Epithelial cell of esophagus (primary cell): ENCODE measurements around the gene CELF4.
A peak's percentile ranks its signal among the peaks of the same experiment; 100 is the strongest.

ENCODE experiments used
- DNase-seq: peaks from one replicate; pipeline ENCODE4 v3.0.0; 2010; ENCODE audit warnings: low read depth
- H3K4me3 ChIP-seq: 2 replicates; pipeline ENCODE4 v1.5.1; 2011; ENCODE audit warnings: mild to moderate bottlenecking, low read length, control low read depth
- CTCF ChIP-seq: IDR thresholded peaks from 2 replicates; pipeline ENCODE4 v1.5.1; 2011; ENCODE audit warnings: low read depth, mild to moderate bottlenecking, low read length, control low read depth, inconsistent platforms; ENCODE audit not compliant: insufficient read depth; ENCODE audit errors: missing control alignments

The CELF4 gene

DNA sequence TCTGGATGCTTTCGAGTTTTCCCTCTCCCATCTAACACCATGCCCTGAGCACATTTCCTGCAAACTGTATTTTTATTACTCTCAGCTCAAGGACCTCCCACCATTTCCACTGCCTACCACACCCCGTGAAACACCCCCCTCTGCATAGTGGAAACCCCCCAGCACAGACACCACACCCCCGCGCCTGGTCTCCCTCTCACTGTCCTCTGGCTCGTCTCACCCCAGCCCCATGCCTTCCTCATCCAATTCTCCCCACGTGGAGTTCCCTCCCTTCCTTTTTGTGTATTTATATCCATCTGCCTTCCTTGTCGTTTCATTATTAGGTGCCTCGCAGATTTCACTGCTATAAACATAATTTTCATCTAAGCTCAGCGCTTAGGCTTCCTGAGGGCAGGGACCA, 307.5 kb downstream of the CELF4 start:
- no peak for TF ChIP-seq CTCF
- H3K4me3 ChIP-seq: no peak overlapping the region
- DNase-seq: no peak

DNA sequence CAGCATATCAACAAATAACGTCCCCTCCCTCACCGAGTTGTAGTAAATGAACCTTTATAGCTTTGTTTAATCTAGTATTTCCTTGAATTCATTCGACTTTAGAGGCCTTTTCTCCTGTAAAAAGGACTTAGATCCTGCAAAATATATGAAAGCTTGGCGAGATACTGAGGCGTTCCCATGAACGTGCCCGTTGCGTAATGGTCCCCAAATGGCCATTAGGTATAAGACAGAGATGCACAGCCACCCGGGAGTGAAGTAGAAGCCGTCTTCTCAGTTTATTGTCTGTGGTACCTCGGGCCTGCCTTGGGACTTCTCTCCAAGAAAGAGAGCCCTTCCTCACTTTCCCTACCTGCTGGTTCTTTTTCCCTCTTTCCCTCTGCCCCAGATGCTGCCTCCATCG, 310.6 kb downstream of the CELF4 start:
- no peak for DNase-seq
- H3K4me3 ChIP-seq: no peak overlapping the region
- TF ChIP-seq CTCF: no peak

GRCh38 chr18:37254236-37254754, 311.3 kb downstream of the CELF4 start:
- no peak for TF ChIP-seq CTCF
- no peak for DNase-seq

DNA sequence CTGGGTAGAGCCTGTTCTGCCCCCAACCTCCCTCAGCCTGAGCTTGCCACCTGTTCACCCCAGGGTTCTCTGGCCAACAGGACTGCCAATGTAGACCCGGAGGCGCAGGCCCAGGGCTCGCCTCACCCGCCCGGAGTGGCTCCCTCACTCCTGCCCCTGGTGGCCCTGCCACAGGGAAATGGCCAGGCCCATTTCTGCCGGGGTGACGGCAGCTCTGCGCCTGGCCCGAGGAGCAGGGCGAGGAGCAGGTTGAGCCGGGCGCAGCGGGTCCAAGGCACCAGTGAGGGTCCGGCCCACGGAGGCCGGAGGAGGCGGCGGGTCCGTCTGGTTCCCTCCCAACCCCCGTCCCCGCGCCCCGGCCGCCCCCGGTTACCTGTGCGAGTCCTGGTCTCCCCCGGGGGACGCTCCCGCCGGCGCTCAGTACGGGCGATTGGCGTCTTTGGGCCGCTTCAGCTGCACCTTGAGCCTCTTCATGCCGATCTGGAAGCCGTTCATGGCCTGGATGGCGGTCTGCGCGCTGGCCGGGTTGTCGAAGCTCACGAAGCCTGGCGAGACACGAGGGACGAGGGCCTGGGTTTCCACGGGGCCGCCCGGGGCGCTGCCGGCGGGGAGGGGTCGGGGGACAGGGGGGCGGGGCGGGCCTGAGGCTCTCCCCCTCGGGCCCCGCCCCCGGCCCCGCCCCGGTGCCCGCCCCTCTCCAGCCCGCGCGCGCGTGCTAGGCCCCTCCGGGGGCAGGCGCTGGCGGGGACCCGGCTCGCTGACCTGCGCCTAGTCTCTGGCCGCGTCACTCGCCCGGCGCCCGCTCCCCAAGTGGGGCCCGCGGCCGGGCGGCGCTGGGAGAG, 312.0 kb downstream of the CELF4 start:
- peak overlapping the region; percentile 21 for H3K4me3 ChIP-seq
- no peak for TF ChIP-seq CTCF
- DNase-seq: peak; percentile 9

More at GRCh38 chr18:37254236-37254754, 311.3 kb downstream of the CELF4 start:
- H3K4me3 ChIP-seq: peak overlapping the region; percentile 18

DNA sequence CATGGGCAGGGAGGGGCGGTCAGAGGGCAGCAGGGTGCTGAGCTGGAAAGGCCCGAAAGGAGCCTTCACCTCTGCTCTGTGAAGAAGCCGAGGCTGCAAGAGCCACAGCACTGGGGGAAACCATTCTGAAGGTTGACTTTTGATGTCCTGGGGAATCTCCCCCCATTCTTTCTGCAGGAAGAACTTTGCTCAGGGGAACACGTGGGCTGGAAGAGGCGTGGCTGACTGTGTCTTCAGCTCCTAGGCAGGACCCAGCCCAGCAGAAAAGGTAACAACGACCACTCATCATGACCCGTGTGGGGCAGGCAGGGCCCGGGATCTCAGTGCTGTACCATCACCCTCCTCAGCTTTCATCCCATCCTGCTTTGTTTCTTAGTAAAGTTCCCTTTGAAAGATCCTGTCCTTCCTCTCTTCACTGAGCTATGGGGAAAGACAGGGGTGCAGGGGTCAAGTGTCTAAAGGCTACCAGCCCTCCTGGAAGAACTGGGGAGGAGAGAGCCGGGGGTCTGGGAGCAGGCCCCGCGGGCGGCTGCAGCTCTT, 312.7 kb downstream of the CELF4 start:
- no peak overlapping the region for H3K4me3 ChIP-seq
- no peak for TF ChIP-seq CTCF
- no peak for DNase-seq

DNA sequence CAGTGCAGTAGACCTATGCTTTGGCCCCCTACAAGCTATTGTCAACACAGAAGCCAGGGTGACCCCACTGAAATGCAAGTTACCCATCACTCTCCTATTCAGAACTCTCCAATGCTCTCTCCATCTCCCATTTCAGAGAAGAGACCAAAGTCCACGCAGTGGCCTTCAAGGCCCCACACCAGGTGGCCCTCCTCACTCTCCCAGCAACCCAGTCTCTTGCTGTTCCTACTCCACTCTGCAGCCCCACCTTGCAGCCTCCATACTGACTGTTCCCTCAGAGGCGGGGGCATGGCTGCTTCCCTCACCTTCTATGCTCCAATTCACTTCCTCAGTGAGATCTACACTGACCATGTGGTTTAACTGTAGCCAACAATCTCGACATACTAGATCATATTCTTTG, 313.3 kb downstream of the CELF4 start:
- TF ChIP-seq CTCF: no peak

More for the DNA sequence above, 313.3 kb downstream of the CELF4 start:
- DNase-seq: no peak
- H3K4me3 ChIP-seq: no peak overlapping the region
